ENCODE results near the gene ITPKB.
"Not testable (repeated sequence)": the region's sequence is repeated elsewhere in the genome, so short reads cannot be mapped to it uniquely, and the experiment has no call there.

- TF ChIP-seq, protein P1, sequence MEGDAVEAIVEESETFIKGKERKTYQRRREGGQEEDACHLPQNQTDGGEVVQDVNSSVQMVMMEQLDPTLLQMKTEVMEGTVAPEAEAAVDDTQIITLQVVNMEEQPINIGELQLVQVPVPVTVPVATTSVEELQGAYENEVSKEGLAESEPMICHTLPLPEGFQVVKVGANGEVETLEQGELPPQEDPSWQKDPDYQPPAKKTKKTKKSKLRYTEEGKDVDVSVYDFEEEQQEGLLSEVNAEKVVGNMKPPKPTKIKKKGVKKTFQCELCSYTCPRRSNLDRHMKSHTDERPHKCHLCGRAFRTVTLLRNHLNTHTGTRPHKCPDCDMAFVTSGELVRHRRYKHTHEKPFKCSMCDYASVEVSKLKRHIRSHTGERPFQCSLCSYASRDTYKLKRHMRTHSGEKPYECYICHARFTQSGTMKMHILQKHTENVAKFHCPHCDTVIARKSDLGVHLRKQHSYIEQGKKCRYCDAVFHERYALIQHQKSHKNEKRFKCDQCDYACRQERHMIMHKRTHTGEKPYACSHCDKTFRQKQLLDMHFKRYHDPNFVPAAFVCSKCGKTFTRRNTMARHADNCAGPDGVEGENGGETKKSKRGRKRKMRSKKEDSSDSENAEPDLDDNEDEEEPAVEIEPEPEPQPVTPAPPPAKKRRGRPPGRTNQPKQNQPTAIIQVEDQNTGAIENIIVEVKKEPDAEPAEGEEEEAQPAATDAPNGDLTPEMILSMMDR (IDR thresholded peaks at IDR 0.05): not testable (repeated sequence)
- TF ChIP-seq POLR2A (IDR thresholded peaks at IDR 0.05): not testable (repeated sequence)
Observed at GRCh38 chr1:226611980-226612379, 127.1 kb downstream of the ITPKB start.
